Ovary (tissue), 9 donors: ENCODE results near the gene COG5. TPM values are rescaled to one million over a fixed set of nuclear protein-coding genes. Genes with fewer than 3 reads are reported as not detected.

Source experiments
- DNase-seq, 5 donors: peaks; one replicate each; pipeline ENCODE4 v3.0.0-alpha.2; 2019 to 2020
- H3K27ac ChIP-seq, 2 donors: fragments of 200-600 bp; one replicate each; pipeline versions ENCODE4 v1.5.1 to v1.8.0; 2019 to 2022
- H3K27me3 ChIP-seq: fragments of 200-600 bp; one replicate; pipeline ENCODE4 v1.8.0; 2022
- H3K36me3 ChIP-seq: fragments of 200-600 bp; sonication (generic); one replicate; pipeline ENCODE4 v1.5.1; 2019
- H3K4me1 ChIP-seq: one replicate; pipeline ENCODE4 v1.8.1; 2013; ENCODE audit warnings: mild to moderate bottlenecking, moderate library complexity; ENCODE audit not compliant: insufficient read depth
- H3K4me3 ChIP-seq: fragments of 200-600 bp; sonication (generic); one replicate; pipeline ENCODE4 v1.5.1; 2017
- H3K9me3 ChIP-seq, 2 donors: fragments of 200-600 bp in 1 of 2; sonication (generic) in 1 of 2; one replicate each; pipeline versions ENCODE4 v1.5.1 to v1.8.1; 2013 to 2019; ENCODE audit warnings: mild to moderate bottlenecking in 1 of 2, moderate library complexity in 1 of 2
- CTCF ChIP-seq, 3 donors: fragments of 450-650 bp in 2 of 3; fragments of 200-600 bp in 1 of 3; IDR thresholded peaks; one replicate each; pipeline versions ENCODE4 v1.5.1 to v1.8.0; 2016 to 2022; ENCODE audit warnings: antibody characterized with exemption in 3 of 3, mild to moderate bottlenecking in 1 of 3
- EP300 ChIP-seq: sonication (generic); formaldehyde crosslinking; IDR thresholded peaks from one replicate; pipeline ENCODE4 v1.6.1; 2017; ENCODE audit warnings: antibody characterized with exemption
- POLR2A ChIP-seq: fragments of 450-650 bp; IDR thresholded peaks from one replicate; pipeline ENCODE4 v1.6.1; 2017; ENCODE audit warnings: antibody characterized with exemption, mild to moderate bottlenecking, moderate library complexity
- WGBS, 3 donors: extraction: QIAGEN DNeasy Blood & Tissue Kit in 1 of 3; methylation state at CpG; one replicate each; pipeline versions ENCODE4 v1.1.5 to v1.1.7; 2013 to 2017; 5-methylcytosine and 5-hydroxymethylcytosine counted together
- intact Hi-C, 4 donors: fragments of 100-400 bp; cut with DNase I; formaldehyde crosslinking; loops; one replicate each; pipeline versions ENCODE4 v1.11.0 to v1.15.1; 2022 to 2023
- polyA plus RNA-seq, 2 donors: library from polyadenylated mRNA; stranded (reverse); fragments of 200-250 nt in 1 of 2; fragments of 350-450 nt in 1 of 2; fragmentation: Illumina TruSeq in 1 of 2; extraction: RNeasy Lipid Tissue Mini Kit (QIAGEN cat#74804) in 1 of 2; gene quantifications; one replicate each; pipeline ENCODE4 v1.2.3, GENCODE V29; 2013 to 2014
- total RNA-seq, 7 donors: library from RNA; depleted of rRNA in 2 of 7; stranded (reverse); fragments of >200 nt in 2 of 7; fragmentation: NEBNext Ultra II Directional in 3 of 7; extraction: Animal tissue kit (Norgen Biotek cat#: 25700) in 3 of 7; gene quantifications; one replicate each; pipeline versions ENCODE4 v1.1.0 to v1.2.4, GENCODE V29; 2016 to 2023
- donor health status: DM: no; HTN: no; CAD: no; lungs with moderate emphysema.
- donor health status: DM: no; HTN: no; CAD: no.
- donor health status: Bipolar disorder and iron deficiency.
- donor health status: DM: yes; HTN: yes; CAD: no.
- donor health status: DM: no; HTN: no; CAD: no.
- donor health status: DM: yes; HTN: yes; CAD: no.

The COG5 gene
- total and polyA plus RNA-seq, 9 donors: 10.3 to 49.7 (median 37.6) TPM

GRCh38 chr7:107597953-107598352, 34.2 kb upstream of the COG5 start:
- no peaks in the 10 kb centered on the region for H3K27me3 ChIP-seq
- WGBS, 3 donors: 85 to 88% (median 87%) methylated on average over 4 of the region's 4 CpGs
- intact Hi-C loops: no loop called here
- no peak for DNase-seq
- no peaks in the 10 kb centered on the region for H3K9me3 ChIP-seq
- peaks cover 1% of the 10 kb centered on the region for H3K4me1 ChIP-seq
- no peak overlapping the region for H3K4me3 ChIP-seq
- no peak for TF ChIP-seq POLR2A
- TF ChIP-seq CTCF (IDR thresholded peaks at IDR 0.05): no peak
- TF ChIP-seq EP300: no peak
- no peak overlapping the region for H3K27ac ChIP-seq
- no peaks in the 10 kb centered on the region for H3K36me3 ChIP-seq

GRCh38 chr7:107597582-107597916, 33.8 kb upstream of the COG5 start:
- Histone ChIP-seq H3K9me3 (no peaks in the 10 kb centered on the region), H3K27ac (no peak overlapping the region), H3K4me1 (peaks cover 1% of the 10 kb centered on the region), H3K27me3 (no peaks in the 10 kb centered on the region), H3K36me3 (no peaks in the 10 kb centered on the region), H3K4me3 (no peak overlapping the region)
- no peak for DNase-seq
- TF ChIP-seq POLR2A: no peak
- TF ChIP-seq EP300: no peak
- TF ChIP-seq CTCF (IDR thresholded peaks at IDR 0.05): no peak
- WGBS, 3 donors: 85 to 92% (median 91%) methylated on average over 1 of the region's 1 CpG
- intact Hi-C loops: no loop called here

GRCh38 chr7:107596881-107597581, 33.3 kb upstream of the COG5 start:
- no peak for DNase-seq
- TF ChIP-seq EP300: no peak
- no peak for TF ChIP-seq POLR2A
- no peak for TF ChIP-seq CTCF (IDR thresholded peaks at IDR 0.05)
- 81 to 83% (median 83%) methylated on average over 5 of the region's 5 CpGs for WGBS, 3 donors
- Histone ChIP-seq H3K27me3 (no peaks in the 10 kb centered on the region), H3K4me1 (peaks cover 1% of the 10 kb centered on the region), H3K36me3 (no peaks in the 10 kb centered on the region), H3K27ac (no peak overlapping the region), H3K9me3 (no peaks in the 10 kb centered on the region), H3K4me3 (no peak overlapping the region)
- intact Hi-C loops: no loop called here

- Histone ChIP-seq H3K4me1 (peaks cover 1% of the 10 kb centered on the region), H3K4me3 (no peak overlapping the region), H3K9me3 (no peaks in the 10 kb centered on the region), H3K27ac (no peak overlapping the region), H3K36me3 (no peaks in the 10 kb centered on the region), H3K27me3 (no peaks in the 10 kb centered on the region)
- intact Hi-C loops: no loop called here
- 20 to 30% (median 29%) methylated on average over 4 of the region's 4 CpGs for WGBS, 3 donors
- no peak for TF ChIP-seq EP300
- TF ChIP-seq CTCF (IDR thresholded peaks at IDR 0.05): no peak
- no peak for TF ChIP-seq POLR2A
- no peak for DNase-seq
Observed at GRCh38 chr7:107594961-107595737, 31.4 kb upstream of the COG5 start.
